NCI-H2081 (cell line): ENCODE data around the gene METTL2A.
"Not testable (repeated sequence)": the region's sequence is repeated elsewhere in the genome, so short reads cannot be mapped to it uniquely, and the experiment has no call there.

ENCODE experiments used
- DNase-seq, 2 experiments: peaks; one replicate each; lab custom pipeline; 2025; lab: John Stamatoyannopoulos, UW

The METTL2A gene, protein sequence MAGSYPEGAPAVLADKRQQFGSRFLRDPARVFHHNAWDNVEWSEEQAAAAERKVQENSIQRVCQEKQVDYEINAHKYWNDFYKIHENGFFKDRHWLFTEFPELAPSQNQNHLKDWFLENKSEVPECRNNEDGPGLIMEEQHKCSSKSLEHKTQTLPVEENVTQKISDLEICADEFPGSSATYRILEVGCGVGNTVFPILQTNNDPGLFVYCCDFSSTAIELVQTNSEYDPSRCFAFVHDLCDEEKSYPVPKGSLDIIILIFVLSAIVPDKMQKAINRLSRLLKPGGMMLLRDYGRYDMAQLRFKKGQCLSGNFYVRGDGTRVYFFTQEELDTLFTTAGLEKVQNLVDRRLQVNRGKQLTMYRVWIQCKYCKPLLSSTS

DNA sequence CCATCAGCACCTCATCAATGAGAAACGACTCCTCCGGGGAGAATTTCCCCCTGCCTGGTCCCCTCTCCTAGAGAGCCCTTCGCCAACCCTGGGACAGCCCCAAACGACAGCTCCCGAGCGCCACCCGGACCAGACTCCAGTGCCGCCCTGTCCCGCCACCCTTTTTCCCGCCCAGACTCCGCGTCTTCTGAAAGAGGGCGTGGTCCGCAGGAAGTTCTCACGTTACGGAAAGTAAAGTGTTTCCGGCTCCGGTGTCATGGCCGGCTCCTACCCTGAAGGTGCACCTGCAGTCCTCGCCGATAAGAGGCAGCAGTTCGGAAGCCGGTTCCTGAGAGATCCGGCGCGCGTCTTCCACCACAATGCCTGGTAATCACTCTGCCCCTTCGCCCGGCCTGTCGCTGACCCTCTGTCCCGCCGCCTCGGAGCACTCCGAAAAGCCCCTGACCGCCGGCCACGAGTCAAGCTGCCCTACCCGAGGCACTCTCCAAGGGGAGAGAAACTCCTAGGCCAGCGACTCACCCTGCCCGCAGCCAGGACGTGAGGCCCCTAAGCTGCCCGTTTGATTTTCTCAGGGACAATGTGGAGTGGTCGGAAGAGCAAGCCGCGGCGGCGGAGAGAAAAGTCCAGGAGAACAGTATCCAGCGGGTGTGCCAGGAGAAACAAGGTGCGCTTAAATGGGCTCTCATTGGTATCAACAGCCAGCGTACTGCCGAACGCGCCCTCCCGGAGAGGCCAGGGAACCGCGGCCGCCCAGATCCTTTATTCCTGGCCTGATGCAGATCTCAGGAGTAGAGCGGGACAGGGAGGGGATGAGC, at the start of gene METTL2A:
TSS of gene METTL2A (plus strand) at position 251 of the 815 bp plus-strand sequence. CDS start at position 257, 6 bp downstream.
- DNase-seq = peak; percentile 93 to 96

DNA sequence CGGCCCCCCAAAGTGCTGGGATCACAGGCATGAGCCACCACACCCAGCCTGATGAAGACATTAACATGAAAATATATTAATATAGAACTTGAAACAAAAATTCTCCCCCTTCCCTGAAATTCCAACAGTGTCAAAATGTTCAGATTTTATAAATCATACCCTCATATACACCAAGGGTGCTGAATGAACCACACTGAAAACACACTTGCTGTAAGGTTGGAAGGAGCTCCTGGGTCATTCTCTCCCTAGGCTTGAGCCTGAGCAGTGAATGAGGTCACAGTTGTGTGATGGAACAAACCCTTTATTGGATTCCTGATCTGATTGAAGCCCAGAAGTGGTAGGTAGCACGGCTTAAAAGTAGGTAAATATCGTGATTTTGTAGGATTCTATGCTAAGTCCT, 43.4 kb upstream of the METTL2A start, which contains the start of gene EFCAB3:
TSS of gene EFCAB3 (plus strand) at position 301 of the 400 bp plus-strand sequence. CDS start 2,427 bp downstream, outside the sequence.
- DNase-seq = no peak

DNA sequence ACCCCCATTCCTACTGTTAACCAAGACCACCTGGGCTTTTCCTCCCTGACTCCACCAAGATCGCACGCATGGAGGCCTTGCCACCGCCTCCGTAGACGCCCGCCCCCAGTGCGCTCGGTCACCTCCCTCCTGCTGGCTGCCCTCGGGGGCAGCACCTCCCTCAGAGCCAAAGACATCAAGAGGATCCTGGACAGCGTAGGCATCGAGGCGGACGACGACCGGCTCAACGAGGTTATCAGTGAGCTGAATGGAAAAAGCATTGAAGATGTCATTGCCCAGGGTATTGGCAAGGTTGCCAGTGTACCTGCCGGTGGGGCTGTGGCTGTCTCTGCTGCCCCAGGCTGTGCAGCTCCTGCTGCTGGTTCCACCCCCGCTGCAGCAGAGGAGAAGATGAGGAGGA, 42.1 kb upstream of the METTL2A start:
- DNase-seq = no peak

DNA sequence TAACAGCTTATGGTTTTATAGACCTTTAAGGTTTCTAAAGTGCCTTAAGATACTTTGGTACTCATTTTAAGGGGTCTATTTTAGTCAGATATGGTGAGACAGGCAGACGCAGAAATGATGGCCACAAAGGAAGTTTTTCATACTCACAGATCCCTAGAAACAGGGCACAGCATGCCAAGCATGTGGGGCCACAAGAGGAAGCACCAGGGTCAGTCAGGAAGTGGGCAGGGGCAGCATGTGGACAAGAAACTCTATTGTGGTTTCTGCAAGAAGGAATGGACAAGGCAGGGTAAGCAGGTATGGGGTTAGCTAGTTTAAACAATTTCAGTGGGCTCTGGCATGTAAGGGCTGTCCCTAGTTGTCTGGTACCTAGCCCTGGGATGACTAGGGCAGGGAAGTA, 34.8 kb upstream of the METTL2A start:
- DNase-seq = no peak

DNA sequence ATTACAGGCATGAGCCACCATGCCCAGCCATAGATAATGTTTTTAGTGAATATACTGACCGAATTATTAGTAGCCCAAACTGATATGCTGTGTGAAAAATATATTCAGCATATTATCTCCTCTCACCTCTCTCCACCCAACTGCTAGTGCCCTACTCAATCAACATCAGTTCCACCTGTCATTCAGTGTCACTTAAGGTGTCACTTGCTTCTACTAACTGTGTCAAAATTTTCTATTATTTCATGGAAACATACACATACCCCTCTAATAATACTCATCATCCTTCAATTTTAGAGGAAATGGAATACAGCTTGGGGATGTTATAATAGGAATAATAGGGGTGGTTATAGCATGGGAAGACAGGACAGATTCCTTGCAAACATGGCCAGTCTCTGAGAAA, 30.8 kb upstream of the METTL2A start:
- DNase-seq = no peak

DNA sequence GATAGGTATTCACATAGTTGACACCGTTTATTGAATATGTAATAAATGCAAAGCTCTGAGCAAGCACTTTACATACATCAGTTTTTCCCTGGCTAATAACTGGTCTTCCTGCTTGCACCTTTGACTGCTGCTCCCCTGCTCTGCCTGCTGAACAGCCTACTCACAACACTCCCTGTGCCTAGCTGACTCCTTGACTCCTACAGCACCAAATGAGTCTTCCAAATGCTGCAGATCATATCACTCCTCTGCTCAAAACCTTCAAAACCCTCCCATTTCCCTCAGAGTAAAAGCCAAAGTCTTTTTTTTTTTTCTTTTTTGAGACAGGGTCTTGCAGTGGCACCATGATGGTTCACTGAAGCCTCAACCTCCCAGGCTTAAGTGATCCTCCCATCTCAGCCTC, 24.8 kb upstream of the METTL2A start:
- no peak for DNase-seq

DNA sequence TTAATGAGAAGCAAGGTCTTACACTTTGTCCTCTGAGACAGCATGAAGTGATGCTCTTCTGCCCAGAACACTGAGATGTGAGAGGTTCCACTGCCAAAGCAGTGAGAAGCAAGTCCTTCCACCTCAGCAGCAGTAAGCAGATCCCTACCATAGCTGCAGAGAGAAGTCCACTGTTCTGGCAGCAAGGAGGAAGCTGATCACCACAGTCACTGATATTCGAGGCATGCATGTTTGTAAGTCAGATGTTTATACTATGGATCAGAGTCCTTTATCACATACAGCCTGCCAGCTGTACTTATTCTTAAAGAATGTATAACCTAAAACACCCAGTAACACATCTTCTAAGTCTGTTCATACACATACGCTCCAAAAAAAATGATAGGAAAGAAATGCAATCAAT, 18.2 kb upstream of the METTL2A start:
- DNase-seq = no peak

DNA sequence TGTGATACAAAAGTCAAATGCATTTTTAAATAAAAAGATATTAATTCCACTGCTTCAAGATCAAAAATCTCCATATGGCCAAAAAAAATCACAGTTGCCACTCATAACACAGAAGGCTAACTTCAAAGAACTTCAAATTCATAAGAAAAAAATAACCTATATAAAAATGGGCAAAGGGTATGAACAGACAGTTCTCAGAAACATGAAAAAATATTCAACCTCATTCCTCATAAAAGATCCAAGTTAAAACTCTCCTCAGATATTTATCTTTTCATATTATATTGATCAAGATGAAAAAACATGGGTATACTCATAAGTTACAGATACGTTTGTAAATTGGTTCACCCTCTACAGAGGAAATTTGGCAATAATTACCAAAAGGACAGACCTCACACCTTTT, 10.6 kb upstream of the METTL2A start:
- not testable (repeated sequence) for DNase-seq

DNA sequence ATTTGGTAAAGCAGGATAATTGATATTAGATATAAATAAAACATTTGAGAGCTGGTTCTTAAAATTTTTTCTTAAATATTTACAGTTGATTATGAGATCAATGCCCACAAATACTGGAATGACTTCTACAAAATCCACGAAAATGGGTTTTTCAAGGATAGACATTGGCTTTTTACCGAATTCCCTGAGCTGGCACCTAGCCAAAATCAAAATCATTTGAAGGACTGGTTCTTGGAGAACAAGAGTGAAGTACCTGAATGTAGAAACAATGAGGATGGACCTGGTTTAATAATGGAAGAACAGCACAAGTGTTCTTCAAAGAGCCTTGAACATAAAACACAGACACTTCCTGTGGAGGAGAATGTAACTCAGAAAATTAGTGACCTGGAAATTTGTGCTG, 2.5 kb downstream of the METTL2A start:
- not testable (repeated sequence) for DNase-seq

DNA sequence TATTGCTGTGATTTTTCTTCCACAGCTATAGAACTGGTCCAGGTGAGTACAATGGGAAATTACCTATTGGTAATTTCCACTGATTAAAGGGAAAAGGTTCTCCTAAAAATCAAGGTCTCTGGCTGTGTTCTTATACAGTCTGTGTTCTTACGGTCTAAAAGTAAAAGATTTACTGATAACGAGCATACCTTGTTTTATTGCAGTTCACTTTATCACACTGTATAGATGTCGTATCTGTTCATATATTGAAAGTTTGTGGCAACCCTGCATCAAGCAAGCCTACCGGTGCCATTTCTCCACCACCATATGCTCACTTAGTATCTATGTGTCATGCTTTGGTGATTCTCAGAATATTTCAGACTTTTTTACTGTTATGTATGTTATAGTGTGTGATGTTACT, 11.6 kb downstream of the METTL2A start:
- not testable (repeated sequence) for DNase-seq

DNA sequence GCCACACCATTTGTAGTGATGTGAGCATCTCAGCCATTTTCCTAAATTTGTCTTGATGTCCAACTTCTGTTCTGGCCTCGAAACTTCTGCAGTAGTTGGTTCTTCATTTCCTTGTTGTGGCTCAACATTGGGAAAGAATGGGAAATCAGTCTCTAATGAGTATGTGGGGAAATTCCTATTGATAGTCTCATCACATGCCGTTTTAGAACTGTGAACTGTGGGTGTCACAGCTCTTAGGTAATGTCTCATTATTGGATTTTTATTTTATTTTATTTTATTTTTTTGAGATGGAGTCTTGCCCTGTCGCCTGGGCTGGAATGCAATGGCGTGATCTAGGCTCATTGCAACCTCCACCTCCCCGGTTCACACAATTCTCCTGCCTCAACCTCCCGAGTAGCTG, 17.5 kb downstream of the METTL2A start:
- not testable (repeated sequence) for DNase-seq

DNA sequence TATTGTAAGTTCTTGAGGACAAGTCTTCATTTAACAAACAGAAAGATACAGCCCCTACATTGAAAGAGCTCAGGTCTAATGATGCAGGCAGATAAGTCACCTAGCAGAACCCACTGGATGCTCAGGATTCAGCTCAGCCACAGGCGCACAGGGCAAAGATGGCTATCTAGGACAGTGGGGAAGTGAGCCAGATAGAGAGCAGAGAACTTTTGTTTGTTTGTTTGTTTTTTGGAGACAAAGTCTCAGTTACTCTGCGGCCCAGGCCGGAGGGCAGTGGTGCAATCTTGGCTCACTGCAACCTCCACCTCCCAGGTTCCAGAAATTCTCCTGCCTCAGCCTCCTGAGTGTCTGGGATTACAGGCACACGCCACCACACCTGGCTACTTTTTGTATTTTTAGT, 20.4 kb downstream of the METTL2A start:
- no peak for DNase-seq

DNA sequence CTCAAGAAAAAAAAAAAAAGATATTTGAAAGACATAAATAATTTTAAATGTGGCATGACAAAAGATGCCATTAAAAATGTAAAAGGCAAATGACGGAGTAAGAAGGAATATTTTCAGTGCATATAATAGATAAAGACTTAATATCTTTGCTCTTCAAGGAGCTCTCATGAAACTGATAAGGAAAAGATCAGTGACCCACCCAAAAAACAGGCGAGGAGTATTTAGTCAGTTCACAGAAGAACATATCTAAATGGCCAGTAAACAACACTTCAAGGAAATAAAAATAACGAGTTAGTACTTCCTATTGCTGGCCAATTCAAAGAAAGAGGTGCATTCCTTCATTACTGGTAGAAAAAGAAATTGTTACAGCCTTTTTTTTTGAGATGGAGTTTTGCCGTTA, 22.1 kb downstream of the METTL2A start:
- not testable (repeated sequence) for DNase-seq

DNA sequence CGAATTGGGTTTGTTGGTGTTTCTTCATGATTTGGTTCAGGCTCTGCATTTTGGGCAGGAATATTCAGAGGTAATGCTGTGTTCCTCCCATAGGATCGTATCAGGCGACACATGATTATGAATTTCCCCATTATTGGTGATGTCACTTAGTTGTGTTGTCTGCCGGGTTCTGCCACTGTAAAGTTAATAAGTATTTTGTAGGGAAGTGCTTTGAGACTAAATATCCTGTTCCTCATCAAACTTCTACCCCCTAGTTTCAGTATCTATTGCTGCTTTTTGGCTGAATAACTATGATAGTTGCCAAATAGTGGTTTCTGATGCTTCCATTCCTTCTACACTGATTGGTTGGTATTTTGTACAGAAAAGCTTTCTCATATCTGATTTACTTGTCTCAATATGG, 28.5 kb downstream of the METTL2A start:
- DNase-seq = not testable (repeated sequence)

DNA sequence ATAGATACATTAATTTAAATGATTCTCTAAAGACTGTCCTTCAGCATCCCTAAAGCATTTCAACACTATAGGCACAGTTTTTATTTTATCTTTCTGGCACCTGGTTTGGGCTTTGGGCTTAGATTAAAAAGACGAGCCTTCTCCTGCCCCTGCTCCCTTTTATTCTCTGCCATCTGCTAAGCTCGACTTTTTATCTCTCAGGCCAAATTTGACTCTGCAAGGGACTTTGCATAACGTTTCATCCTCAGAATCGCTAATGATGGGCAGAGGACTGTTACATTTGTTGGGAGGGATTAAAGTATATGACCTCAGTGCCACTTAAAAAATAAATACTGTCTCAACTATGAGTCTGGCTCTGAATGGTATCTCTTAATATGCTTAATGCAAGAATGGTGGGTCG, 29.3 kb downstream of the METTL2A start:
- DNase-seq = not testable (repeated sequence)

DNA sequence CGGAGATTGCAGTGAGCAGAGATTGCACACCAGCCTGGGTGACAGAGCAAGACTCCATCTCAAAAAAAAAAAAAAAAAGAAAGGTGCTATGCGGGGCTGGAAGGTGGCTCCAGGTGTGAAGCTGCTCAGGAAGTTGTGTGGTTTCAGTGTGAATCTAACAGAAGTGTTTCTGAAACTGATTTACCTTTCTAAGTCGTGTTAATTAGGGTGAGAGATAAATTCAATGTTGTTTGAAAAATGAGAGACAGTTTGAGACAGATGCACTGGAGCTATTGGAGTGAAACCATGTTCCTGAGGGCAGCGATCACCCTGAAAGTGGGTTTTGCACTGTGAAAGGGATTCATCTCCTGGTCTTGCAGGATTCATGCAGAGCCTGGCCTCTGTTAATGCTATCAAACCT, 30.0 kb downstream of the METTL2A start:
- not testable (repeated sequence) for DNase-seq

DNA sequence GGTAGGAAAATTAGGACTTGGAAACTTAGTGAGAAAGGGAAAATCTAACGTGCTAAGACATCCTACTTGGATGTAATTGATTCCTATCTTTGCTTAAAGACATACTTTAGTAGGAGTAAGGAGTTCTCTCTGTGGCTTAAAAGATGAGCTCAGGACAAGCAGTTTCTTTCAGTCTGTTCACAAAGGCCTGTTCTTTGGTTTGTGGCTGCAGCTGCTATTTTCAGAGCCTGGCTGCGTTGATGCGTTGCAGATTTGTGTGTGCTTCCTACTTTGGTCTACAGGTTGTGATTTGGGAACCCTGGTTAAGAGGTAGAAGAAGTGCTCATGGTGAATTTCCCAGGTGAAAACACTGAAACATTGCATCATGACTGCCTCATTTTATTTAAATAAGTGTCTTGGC, 30.4 kb downstream of the METTL2A start:
- DNase-seq = not testable (repeated sequence)

DNA sequence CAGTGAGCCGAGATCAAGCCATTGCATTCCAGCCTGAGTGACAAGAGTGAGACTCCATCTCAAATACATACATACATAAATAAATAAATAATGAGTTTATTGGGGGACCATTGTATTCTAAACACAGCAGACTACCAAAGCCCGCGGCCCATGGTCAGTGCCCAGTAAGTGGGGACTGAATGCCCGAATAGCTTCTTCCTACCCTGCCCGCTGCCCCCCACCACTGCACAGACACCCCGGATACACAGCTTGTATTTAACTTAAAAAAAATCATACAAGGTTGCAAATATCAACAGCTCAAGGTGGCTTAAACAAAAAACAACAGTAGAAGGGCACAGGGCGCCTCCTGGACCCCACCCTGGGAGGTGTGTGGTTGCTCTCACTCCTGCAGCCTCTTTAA, 32.3 kb downstream of the METTL2A start:
- no peak for DNase-seq

DNA sequence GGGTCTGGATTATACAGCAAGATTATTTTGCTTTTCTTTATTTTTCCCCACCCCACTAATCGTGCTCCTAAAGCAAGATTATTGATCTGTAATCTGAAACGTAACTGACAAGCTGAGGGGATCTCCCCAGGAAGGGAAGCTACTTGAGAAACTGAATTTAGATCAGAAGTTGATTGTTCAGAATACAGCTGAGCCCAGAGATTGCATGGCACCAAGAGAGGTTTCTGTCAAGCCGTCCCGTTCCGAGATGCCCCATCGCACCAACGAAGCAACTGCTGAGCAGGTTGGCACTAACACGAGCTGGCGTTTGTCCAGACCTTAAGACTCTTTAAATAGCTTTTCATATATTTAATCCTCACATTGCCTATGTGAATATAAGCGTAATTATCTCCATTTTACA, 34.8 kb downstream of the METTL2A start:
- not testable (repeated sequence) for DNase-seq

DNA sequence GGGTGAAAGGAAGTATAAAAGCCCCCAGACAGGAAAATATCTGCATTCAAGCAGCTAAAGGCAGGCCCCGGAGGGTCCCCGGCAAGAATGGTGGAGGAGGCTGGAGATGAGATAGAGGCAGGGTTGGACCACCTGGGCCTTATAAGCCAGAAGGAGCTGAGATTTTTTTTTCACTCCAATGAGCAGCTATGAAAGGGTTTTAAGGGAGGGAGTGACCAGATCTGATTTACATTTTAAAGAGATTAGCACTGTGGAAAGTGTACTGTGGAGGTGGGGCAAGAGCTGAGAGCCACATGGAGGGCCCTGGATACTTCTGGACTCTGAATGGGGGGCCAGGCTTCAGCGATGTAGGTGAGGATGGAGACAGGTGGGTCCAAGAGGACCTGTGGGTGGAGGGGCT, 40.7 kb downstream of the METTL2A start:
- DNase-seq = not testable (repeated sequence)

DNA sequence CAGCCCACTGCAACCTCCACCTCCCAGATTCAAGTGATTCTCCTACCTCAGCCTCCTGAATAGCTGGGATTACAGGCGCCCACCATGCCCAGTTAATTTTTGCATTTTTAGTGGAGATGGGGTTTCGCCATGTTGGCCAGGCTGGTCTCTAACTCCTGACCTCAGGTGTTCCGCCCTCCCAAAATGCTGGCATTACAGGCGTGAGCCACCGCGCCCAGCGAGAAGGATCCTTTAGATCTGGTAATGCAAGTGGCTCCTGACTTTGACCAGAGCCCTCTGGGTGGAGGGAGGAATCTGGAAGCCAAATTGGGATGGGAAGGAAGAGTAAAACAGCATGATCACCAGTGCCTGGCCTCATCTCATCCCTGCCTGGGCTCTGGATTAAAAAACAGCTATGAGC, 41.6 kb downstream of the METTL2A start:
- DNase-seq = not testable (repeated sequence)

DNA sequence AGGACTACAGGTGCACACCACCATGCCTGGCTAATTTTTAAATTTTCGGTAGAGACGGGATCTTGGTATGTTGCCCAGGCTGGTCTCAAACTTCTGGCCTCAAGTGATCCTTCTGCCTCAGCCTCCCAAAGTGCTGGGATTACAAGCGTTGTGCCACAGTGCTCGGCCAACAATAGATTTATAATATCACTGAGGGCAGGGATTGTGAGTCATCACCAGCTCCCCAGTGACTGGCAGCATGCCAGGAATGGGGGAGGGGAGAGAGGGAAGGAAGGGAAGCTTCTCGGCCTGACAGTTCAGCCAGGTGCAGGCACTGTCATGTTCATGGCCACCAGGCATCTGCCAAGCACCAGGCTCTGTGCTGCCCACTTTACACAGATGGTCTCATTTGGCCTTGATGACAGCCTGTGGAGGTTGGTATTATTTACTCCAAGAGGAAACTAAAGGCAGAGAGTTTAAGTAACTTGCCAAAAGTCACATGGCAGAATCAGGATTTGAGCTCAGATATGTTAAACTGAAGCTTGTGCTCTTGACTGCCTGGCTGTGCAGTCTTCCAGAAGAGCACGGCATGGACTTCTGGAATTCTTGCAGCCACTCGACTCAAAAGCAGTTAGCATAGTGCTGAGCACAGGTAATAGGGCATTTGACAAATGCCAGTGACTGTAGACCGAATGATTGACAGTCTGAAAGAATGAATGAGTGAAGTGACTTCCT, 47.1 kb downstream of the METTL2A start:
- DNase-seq = peak; percentile 35 to 72
